ENCODE measurements around the gene SMIM12. TPM values are rescaled to one million over a fixed set of nuclear protein-coding genes. Genes with fewer than 3 reads are reported as not detected.

Gene SMIM12
- polyA plus RNA-seq, 2 of the 4 experiments (the other 2 are of a cell fraction), result 35.8 to 37.5 TPM

DNA sequence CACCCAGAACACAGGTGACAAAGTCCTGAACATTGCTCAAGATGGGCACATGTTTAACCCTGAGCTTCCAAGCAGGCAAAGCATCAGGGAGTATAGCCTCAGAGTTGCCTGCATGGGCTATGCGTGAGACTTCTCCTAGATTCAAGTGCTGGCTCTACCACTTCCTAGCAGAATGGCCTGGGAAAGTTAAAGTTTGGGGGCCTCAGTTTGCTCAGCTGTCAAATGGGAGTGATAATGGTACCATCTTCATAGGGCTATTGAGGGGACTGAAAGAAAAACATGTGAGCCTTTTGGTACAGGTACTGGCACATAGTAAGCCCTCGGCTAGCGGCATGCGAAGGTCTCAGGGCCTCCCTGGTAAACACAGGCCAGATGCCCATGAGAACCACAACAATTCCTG is 28.0 kb upstream of the SMIM12 start:
- CTCF ChIA-PET, result interaction anchor here (1.2 to 2.0 kb wide), 3 partner anchors 21 to 35 kb away, joined by 3 to 5 read pairs (median 5); partner anchors contain the start of gene SMIM12
- peaks cover 7% of the 10 kb centered on the region; the same call in 1 of the 3 replicates for H3K9me3 ChIP-seq
- no peak overlapping the region for H3K4me3 ChIP-seq
- no peak overlapping the region for H3K27ac ChIP-seq
- DNase-seq (ENCODE audit: low read depth in 1 of 2, low spot score in 1 of 2) (no peak), FAIRE-seq (no peak), ATAC-seq (no peak)
- TF ChIP-seq ZNF302 (CRISPR knock-in tag; IDR thresholded peaks at IDR 0.05), result no peak
- TF ChIP-seq CBX2 (IDR thresholded peaks at IDR 0.05; ENCODE audit: borderline replicate concordance, low read depth), result no peak
- TF ChIP-seq NFE2L2 (conservative IDR thresholded peaks at IDR 0.05; ENCODE audit: low read length), result no peak
- TF ChIP-seq, protein P1, sequence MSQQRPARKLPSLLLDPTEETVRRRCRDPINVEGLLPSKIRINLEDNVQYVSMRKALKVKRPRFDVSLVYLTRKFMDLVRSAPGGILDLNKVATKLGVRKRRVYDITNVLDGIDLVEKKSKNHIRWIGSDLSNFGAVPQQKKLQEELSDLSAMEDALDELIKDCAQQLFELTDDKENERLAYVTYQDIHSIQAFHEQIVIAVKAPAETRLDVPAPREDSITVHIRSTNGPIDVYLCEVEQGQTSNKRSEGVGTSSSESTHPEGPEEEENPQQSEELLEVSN (IDR thresholded peaks at IDR 0.05; ENCODE audit: borderline replicate concordance, low read depth), result no peak
- TF ChIP-seq, protein P2, sequence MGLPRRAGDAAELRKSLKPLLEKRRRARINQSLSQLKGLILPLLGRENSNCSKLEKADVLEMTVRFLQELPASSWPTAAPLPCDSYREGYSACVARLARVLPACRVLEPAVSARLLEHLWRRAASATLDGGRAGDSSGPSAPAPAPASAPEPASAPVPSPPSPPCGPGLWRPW (IDR thresholded peaks at IDR 0.05), result no peak
- TF ChIP-seq POLR2A (IDR thresholded peaks at IDR 0.05; ENCODE audit: low read length), result no peak
- no peak for TF ChIP-seq EHMT2 (IDR thresholded peaks at IDR 0.05; ENCODE audit: low read depth)
- 89% methylated on average over 4 of the region's 4 CpGs for WGBS (ENCODE audit: missing lambda C conversion rate)
- H3K4me2 ChIP-seq, result no peak overlapping the region
- POLR2A ChIA-PET, result no interaction called here
- no peaks in the 10 kb centered on the region for H3K4me1 ChIP-seq

DNA sequence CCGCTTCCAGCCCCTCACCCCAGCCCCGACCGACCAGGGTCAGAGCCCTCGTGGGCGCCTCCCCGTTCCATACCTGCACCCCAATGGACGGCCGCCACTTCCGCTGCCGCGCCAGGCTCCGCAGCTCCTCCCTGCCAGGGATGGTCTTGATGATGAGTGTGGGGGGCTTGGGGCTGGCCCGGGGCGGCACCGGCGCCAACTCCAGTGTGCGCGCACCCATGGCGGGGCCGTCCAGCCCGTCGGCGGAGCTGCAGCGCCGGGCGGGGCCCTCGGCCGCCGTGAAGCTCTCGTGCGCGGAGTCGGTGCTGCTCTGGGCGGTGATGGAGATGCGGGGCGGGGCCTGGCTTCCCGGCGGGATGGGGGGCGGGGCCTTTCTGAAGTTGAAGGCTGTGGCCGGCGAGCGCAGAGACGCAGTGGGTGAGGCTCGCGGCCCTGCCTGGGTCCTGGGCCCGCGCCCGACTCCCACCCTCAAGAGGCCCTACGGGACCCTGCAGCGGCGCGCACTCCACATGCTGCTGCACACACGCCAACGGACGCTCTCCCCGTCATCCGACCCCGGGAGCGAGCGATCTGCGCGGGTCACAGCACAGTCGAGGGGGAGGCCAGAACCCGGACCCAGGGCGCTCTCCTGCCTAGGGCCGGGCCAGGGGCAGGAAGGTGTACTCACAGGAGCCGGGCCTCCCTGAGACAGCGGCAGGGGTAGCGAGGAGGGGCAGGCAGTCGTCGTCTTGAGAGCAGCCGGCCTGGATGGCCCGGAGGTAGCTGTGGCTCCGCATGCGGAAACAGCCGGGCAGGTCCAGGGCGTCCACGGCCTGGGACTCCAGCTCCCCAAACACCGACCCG is 26.1 kb upstream of the SMIM12 start:
- Histone ChIP-seq H3K4me3 (peak overlapping the region; percentile 45), H3K4me1 (no peaks in the 10 kb centered on the region), H3K27ac (no peak overlapping the region), H3K9me3 (peaks cover 7% of the 10 kb centered on the region; the same call in 1 of the 3 replicates), H3K4me2 (peak overlapping the region; percentile 81)
- FAIRE-seq (no peak), ATAC-seq (peak; percentile 73 to 86), DNase-seq (ENCODE audit: low read depth in 1 of 2, low spot score in 1 of 2) (peak in 1 of 2 experiments; percentile 15)
- ChIA-PET POLR2A (no interaction called here), CTCF (interaction anchor here (1.2 to 2.6 kb wide), 2 partner anchors 19 to 26 kb away, joined by 3 to 17 read pairs; partner anchors contain the start of gene SMIM12)
- TF ChIP-seq, protein P3, sequence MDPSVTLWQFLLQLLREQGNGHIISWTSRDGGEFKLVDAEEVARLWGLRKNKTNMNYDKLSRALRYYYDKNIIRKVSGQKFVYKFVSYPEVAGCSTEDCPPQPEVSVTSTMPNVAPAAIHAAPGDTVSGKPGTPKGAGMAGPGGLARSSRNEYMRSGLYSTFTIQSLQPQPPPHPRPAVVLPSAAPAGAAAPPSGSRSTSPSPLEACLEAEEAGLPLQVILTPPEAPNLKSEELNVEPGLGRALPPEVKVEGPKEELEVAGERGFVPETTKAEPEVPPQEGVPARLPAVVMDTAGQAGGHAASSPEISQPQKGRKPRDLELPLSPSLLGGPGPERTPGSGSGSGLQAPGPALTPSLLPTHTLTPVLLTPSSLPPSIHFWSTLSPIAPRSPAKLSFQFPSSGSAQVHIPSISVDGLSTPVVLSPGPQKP (IDR thresholded peaks at IDR 0.05; ENCODE audit: low read depth, low read length), result no peak
- TF ChIP-seq SREBF2 (IDR thresholded peaks at IDR 0.05), result no peak
- no CpG with 5 or more reads among the region's 80 CpGs for WGBS (ENCODE audit: missing lambda C conversion rate)

DNA sequence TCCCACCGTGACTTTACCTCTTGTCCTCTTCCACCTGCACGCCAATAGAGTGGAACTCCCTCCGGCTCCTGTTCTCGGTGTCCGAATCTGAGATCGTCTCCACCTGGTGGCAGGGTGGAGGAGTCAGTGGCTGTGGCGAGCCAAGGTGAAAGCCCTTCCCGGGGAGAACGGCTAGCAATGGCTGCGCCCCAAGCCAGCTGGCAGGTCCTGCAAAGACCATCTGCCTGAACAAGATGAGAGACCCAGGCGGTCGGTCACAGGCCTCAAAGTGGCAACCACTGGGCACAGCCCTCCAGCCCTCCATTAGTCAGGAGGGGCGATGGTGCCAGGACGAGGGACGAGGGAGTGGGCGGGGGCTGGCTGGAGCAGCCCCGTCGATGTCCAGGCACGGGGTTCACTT is 25.4 kb upstream of the SMIM12 start:
- Histone ChIP-seq H3K4me3 (peak overlapping the region; percentile 45), H3K4me1 (no peaks in the 10 kb centered on the region), H3K9me3 (peaks cover 7% of the 10 kb centered on the region; the same call in 1 of the 3 replicates), H3K27ac (no peak overlapping the region), H3K4me2 (peak overlapping the region; percentile 81)
- no peak for FAIRE-seq
- DNase-seq (ENCODE audit: low read depth in 1 of 2, low spot score in 1 of 2), result peak; percentile 16 to 32
- TF ChIP-seq RFX5 (IDR thresholded peaks at IDR 0.05), result no peak
- TF ChIP-seq ZSCAN20 (CRISPR knock-in tag; IDR thresholded peaks at IDR 0.05), result no peak
- no peak for TF ChIP-seq GATA3 (IDR thresholded peaks at IDR 0.05; ENCODE audit: borderline replicate concordance)
- TF ChIP-seq RCOR1 (IDR thresholded peaks at IDR 0.05; ENCODE audit: low read depth, low read length), result no peak
- TF ChIP-seq, protein P1 (IDR thresholded peaks at IDR 0.05; ENCODE audit: borderline replicate concordance, low read depth), result no peak
- TF ChIP-seq TFCP2L1 (CRISPR knock-in tag; IDR thresholded peaks at IDR 0.05), result no peak
- TF ChIP-seq FOSB (CRISPR knock-in tag; IDR thresholded peaks at IDR 0.05), result no peak
- TF ChIP-seq, protein P4, sequence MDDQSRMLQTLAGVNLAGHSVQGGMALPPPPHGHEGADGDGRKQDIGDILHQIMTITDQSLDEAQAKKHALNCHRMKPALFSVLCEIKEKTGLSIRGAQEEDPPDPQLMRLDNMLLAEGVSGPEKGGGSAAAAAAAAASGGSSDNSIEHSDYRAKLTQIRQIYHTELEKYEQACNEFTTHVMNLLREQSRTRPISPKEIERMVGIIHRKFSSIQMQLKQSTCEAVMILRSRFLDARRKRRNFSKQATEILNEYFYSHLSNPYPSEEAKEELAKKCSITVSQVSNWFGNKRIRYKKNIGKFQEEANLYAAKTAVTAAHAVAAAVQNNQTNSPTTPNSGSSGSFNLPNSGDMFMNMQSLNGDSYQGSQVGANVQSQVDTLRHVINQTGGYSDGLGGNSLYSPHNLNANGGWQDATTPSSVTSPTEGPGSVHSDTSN (IDR thresholded peaks at IDR 0.05), result no peak
- ChIA-PET CTCF (interaction anchor here (1.2 to 2.6 kb wide), 3 partner anchors 18 to 32 kb away, joined by 3 to 17 read pairs (median 4); partner anchors contain the start of gene SMIM12), POLR2A (no interaction called here)
- ATAC-seq, result peak; percentile 81 to 83
- WGBS (ENCODE audit: missing lambda C conversion rate), result 9% methylated on average over 4 of the region's 19 CpGs
